ENCODE results near the gene ALKBH3.

ALKBH3 gene

GRCh38 chr11:43959321-43959995, 78.8 kb downstream of the ALKBH3 start:
- DNase-seq (ENCODE audit: low read depth in 2 of 2): no peak

- no peak for DNase-seq (ENCODE audit: low read depth in 2 of 2)
Measured at GRCh38 chr11:43962383-43963278, 82.0 kb downstream of the ALKBH3 start.

- DNase-seq (ENCODE audit: low read depth in 2 of 2): no peak
Measured at GRCh38 chr11:43963279-43963620, 82.6 kb downstream of the ALKBH3 start.

GRCh38 chr11:43967661-43968060, 87.0 kb downstream of the ALKBH3 start:
- no peak for DNase-seq (ENCODE audit: low read depth in 2 of 2)

- no peak for DNase-seq (ENCODE audit: low read depth in 2 of 2)
Measured at GRCh38 chr11:43968719-43969118, 88.1 kb downstream of the ALKBH3 start.

GRCh38 chr11:43969543-43969942, 88.9 kb downstream of the ALKBH3 start:
- DNase-seq (ENCODE audit: low read depth in 2 of 2): no peak

All from stimulated activated CD8-positive, alpha-beta memory T cell treated with anti-CD3 and anti-CD28 coated beads, Interleukin-2, amount 100 ng/mL, for 48 hours (primary cell).